ENCODE measurements around the gene TMPRSS13.

DNA sequence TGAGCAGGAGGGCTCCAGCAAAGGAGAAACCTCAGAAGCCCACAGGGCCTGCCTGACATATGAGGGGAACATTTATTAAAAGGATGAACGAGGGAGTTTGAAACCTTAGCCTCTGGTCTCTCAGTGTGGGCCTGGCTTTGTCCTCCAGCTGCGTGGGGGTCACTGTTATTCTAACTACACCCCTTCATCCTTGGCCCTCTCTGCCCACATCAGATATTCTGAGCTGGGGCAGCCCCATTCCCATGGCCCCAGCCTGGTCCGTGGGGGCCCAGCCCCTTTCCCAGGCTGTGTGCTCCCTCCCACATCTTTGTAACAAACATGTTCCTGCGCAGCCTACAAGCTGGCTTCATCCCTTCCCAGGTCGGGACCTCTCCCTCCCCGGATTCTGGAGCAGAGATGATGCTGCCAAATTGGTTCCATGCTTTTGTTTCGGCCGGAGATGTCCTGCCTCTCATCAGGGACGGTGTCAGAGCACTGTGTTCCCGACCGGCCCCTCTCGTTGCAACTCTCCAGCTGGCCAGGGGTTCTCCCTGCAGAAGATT lies 56.7 kb downstream of the TMPRSS13 start:
- TF ChIP-seq CTCF (IDR thresholded peaks at IDR 0.05) (no peak), POLR2AphosphoS5 (IDR thresholded peaks at IDR 0.05) (no peak), POLR2A (IDR thresholded peaks at IDR 0.05) (no peak)
